ENCODE measurements around the gene ZNF774.

DNA sequence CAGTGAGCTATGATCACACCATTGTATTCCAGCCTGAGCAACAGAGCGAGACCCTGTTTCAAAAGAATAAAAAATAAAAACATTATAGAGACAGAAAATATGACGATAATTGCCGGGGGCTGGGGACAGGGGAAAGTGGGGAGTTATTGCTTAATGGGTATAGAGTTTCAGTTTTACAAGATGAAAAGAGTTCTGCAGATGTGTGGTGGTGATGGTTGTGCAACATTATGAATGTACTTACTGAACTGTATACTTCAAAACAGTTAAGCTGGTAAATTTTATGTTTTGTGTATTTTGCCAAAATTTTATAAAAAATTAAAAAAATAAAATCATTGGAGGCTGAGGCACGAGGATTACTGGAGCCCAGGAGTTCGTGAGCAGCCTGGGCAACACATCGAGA lies 24.8 kb upstream of the ZNF774 start:
- TF ChIP-seq, protein P1, sequence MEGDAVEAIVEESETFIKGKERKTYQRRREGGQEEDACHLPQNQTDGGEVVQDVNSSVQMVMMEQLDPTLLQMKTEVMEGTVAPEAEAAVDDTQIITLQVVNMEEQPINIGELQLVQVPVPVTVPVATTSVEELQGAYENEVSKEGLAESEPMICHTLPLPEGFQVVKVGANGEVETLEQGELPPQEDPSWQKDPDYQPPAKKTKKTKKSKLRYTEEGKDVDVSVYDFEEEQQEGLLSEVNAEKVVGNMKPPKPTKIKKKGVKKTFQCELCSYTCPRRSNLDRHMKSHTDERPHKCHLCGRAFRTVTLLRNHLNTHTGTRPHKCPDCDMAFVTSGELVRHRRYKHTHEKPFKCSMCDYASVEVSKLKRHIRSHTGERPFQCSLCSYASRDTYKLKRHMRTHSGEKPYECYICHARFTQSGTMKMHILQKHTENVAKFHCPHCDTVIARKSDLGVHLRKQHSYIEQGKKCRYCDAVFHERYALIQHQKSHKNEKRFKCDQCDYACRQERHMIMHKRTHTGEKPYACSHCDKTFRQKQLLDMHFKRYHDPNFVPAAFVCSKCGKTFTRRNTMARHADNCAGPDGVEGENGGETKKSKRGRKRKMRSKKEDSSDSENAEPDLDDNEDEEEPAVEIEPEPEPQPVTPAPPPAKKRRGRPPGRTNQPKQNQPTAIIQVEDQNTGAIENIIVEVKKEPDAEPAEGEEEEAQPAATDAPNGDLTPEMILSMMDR (tag by site-specific recombination; IDR thresholded peaks at IDR 0.05): no peak
- TF ChIP-seq, protein P2, sequence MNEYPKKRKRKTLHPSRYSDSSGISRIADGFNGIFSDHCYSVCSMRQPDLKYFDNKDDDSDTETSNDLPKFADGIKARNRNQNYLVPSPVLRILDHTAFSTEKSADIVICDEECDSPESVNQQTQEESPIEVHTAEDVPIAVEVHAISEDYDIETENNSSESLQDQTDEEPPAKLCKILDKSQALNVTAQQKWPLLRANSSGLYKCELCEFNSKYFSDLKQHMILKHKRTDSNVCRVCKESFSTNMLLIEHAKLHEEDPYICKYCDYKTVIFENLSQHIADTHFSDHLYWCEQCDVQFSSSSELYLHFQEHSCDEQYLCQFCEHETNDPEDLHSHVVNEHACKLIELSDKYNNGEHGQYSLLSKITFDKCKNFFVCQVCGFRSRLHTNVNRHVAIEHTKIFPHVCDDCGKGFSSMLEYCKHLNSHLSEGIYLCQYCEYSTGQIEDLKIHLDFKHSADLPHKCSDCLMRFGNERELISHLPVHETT (tag by site-specific recombination; IDR thresholded peaks at IDR 0.05): no peak
- TF ChIP-seq, protein P3, sequence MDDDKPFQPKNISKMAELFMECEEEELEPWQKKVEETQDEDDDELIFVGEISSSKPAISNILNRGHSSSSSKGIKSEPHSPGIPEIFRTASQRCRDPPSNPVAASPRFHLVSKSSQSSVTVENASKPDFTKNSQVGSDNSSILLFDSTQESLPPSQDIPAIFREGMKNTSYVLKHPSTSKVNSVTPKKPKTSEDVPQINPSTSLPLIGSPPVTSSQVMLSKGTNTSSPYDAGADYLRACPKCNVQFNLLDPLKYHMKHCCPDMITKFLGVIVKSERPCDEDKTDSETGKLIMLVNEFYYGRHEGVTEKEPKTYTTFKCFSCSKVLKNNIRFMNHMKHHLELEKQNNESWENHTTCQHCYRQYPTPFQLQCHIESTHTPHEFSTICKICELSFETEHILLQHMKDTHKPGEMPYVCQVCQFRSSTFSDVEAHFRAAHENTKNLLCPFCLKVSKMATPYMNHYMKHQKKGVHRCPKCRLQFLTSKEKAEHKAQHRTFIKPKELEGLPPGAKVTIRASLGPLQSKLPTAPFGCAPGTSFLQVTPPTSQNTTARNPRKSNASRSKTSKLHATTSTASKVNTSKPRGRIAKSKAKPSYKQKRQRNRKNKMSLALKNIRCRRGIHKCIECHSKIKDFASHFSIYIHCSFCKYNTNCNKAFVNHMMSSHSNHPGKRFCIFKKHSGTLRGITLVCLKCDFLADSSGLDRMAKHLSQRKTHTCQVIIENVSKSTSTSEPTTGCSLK (tag by site-specific recombination; IDR thresholded peaks at IDR 0.05): no peak
